Measurements from ENCODE around the gene DNASE1. TPM values are rescaled to one million over a fixed set of nuclear protein-coding genes. Genes with fewer than 3 reads are reported as not detected.

DNASE1 gene
- total RNA-seq, 1 donor from 2014 or later, result 41.1 TPM

GRCh38 chr16:3664187-3664896, 9.9 kb downstream of the DNASE1 start:
- DNase-seq, result no peak

GRCh38 chr16:3665508-3665907, 11.0 kb downstream of the DNASE1 start:
- no peak for DNase-seq

- DNase-seq, result no peak
These were observed 14.1 kb downstream of the DNASE1 start for GRCh38 chr16:3668626-3669025.

- DNase-seq, result no peak
These were observed 14.6 kb downstream of the DNASE1 start for GRCh38 chr16:3669082-3669481.

GRCh38 chr16:3670711-3671110, 16.2 kb downstream of the DNASE1 start:
- no peak for DNase-seq

- no peak for DNase-seq
These were observed 16.9 kb downstream of the DNASE1 start for GRCh38 chr16:3671424-3671823.

GRCh38 chr16:3672571-3673041, 18.1 kb downstream of the DNASE1 start:
- no peak for DNase-seq

GRCh38 chr16:3673201-3673600, 18.7 kb downstream of the DNASE1 start:
- DNase-seq, result no peak

- DNase-seq, result no peak
These were observed 19.3 kb downstream of the DNASE1 start for GRCh38 chr16:3673676-3674377.

- DNase-seq, result no peak
These were observed 20.2 kb downstream of the DNASE1 start for GRCh38 chr16:3674513-3675295.

- no peak for DNase-seq
These were observed 21.2 kb downstream of the DNASE1 start for GRCh38 chr16:3675601-3676130.

- DNase-seq, result no peak
These were observed 23.5 kb downstream of the DNASE1 start for GRCh38 chr16:3677994-3678393.

GRCh38 chr16:3681206-3681605, 26.7 kb downstream of the DNASE1 start:
- peak; percentile 82 for DNase-seq

- no peak for DNase-seq
These were observed 32.5 kb downstream of the DNASE1 start for GRCh38 chr16:3687021-3687420.

- no peak for DNase-seq
These were observed 33.3 kb downstream of the DNASE1 start for GRCh38 chr16:3687792-3688191.

GRCh38 chr16:3689731-3690130, 35.2 kb downstream of the DNASE1 start:
- DNase-seq, result no peak

GRCh38 chr16:3690470-3690928, 36.0 kb downstream of the DNASE1 start:
- DNase-seq, result peak; percentile 96

- peak; percentile 78 for DNase-seq
These were observed 36.7 kb downstream of the DNASE1 start for GRCh38 chr16:3690980-3691720.

- peak; percentile 6 for DNase-seq
These were observed 37.3 kb downstream of the DNASE1 start for GRCh38 chr16:3691761-3692160.

GRCh38 chr16:3694051-3694450, 39.6 kb downstream of the DNASE1 start:
- DNase-seq, result no peak

GRCh38 chr16:3695610-3696369, 41.3 kb downstream of the DNASE1 start:
- no peak for DNase-seq

Data from tongue (tissue), 2 donors.